A549 treated with DMSO at 1 μM for 4 hours (cell line): ENCODE measurements around the gene RAMP3. TPM values are rescaled to one million over a fixed set of nuclear protein-coding genes. Genes with fewer than 3 reads are reported as not detected.

Experiments used
- total RNA-seq: library from RNA; stranded (reverse); fragments of 200-300 nt; extraction: Qiagen RNA extraction; gene quantifications from 5 replicates; pipeline ENCODE4 v1.2.3, GENCODE V29; 2022; ENCODE audit warnings: low read depth

Gene RAMP3, protein sequence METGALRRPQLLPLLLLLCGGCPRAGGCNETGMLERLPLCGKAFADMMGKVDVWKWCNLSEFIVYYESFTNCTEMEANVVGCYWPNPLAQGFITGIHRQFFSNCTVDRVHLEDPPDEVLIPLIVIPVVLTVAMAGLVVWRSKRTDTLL
- total RNA-seq: not detected in 5 replicates

DNA sequence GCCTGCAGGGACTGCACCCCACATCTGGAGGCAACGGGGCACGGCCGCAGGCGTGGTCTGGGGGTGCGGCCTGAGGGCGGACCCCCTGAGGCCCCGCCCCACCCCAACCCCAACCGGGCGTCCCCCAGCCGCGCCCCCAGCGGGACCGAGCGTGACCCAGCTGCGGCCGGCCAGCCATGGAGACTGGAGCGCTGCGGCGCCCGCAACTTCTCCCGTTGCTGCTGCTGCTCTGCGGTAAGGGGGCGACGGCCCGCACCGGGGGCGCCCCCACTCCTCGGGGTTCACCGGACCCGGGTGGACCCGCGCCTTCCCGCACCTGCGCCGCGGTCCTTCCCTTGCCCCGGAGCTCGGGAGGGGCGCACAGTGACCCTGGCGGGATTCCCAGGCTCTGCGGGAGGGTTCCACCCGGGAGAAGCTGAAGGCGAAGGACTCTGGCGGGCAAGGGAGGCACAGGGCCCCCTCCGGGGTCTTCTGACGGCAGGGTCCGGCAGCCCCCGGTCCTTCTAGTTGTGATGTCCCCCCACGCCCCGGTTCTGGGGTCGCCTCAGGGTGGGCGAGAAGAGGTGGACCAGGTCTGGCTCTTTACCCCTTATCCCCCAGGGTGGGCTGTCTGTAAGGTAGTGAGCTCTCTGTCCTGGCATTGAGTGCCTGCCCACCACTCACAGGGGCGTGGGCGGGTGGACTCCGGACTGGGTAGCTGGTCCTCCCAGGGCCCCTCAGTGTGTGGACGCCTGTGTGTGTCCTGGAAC, at the start of gene RAMP3:
Gene RAMP3 (plus strand): TSS at position 139 of the 749 bp plus-strand sequence. CDS start 38 bp downstream, at position 177.

DNA sequence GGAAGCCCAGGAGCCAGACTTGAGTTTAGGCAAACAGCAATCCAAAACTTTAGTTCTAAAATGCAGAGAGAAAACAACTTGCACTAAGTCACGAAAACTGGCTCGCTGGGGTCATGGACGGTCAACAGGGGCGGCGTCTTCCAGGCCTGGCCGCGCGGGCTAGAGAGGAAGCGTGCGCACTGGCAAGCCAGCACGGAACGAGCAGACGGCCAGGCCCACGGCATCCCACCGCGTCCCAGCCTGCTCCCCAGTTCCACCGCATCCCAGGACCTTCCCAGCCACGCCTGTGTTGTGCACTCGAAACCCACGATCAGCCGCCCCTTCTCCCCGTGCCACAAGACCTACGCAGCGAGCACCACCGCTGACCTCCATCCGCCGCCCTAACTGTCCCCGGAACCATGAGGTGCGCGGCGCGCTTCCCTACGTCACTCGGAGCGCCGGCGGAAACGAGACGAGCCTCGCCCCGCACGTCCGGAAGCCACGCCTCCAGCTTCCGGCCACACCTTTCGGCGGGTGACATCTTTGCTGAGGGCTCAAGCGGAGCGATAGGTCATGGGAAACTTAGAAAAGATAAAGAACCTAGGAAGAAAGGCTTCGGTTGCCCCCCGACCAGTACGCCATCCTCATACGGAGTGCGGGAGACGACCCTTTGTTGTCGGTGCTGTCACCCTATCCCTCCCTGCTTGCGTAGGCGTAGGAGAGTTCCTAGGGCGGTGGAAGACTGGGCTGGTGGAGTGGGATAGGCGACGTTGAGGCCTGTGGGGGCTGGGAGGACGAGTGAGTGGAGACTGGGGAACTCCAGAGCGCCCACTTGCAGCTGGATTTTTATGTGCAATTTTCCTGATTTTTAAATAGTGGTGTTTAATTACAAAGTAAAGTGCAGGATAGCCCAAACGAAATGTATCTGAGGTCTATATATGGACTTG, 46.0 kb upstream of the RAMP3 start, which contains the start of gene TBRG4:
Gene TBRG4 (minus strand): TSS at position 400 of the 926 bp plus-strand sequence. CDS start 2,460 bp downstream, outside the sequence.

Other genes starting within 250 kb of the RAMP3 start
- gene MYO1G, start 178.8 kb upstream of the RAMP3 start, total RNA-seq: 0.07 to 0.13 TPM (median 0.09 TPM) in 5 replicates
- 34.0 to 45.1 TPM (median 41.0 TPM) in 5 replicates for gene CCM2, start 157.6 kb upstream of the RAMP3 start, total RNA-seq
- 0.11 to 0.34 TPM (median 0.18 TPM) in 5 replicates for gene NACAD, start 68.8 kb upstream of the RAMP3 start, total RNA-seq
- 109 to 115 TPM (median 112 TPM) in 5 replicates for gene TBRG4, start 46.1 kb upstream of the RAMP3 start, total RNA-seq